VCaP (cell line): ENCODE measurements around the gene HSPG2.

Experiments
- H3K27ac ChIP-seq: fragments of 450-650 bp; 2 replicates; pipeline ENCODE4 v1.5.1; 2017
- CTCF ChIP-seq: fragments of 450-650 bp; conservative IDR thresholded peaks from 2 replicates; pipeline ENCODE4 v1.5.1; 2017; ENCODE audit warnings: mild to moderate bottlenecking, moderate library complexity

HSPG2 gene

GRCh38 chr1:21942464-21942863 is 5.4 kb upstream of the HSPG2 start:
- no peak for TF ChIP-seq CTCF
- H3K27ac ChIP-seq, result no peak overlapping the region

DNA sequence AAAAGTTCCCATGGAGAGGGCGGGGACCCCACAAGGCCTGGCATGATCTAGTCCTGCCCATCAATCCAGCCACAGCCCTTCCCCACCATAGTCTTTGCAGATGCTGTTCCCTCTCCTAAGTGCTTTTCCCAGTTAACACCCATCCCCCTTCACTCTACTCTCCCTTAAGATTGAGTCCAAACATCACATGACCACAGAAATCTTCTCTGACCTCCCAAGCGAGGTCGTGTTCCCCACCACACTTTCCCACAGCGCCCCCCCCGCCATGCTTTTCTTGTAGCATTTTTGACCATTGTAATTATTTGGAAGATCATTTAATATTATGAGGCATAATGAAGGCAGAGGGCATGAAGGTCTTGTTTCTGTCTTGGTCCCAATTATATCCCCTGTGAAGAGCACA is 4.3 kb upstream of the HSPG2 start:
- TF ChIP-seq CTCF, result no peak
- H3K27ac ChIP-seq, result no peak overlapping the region

DNA sequence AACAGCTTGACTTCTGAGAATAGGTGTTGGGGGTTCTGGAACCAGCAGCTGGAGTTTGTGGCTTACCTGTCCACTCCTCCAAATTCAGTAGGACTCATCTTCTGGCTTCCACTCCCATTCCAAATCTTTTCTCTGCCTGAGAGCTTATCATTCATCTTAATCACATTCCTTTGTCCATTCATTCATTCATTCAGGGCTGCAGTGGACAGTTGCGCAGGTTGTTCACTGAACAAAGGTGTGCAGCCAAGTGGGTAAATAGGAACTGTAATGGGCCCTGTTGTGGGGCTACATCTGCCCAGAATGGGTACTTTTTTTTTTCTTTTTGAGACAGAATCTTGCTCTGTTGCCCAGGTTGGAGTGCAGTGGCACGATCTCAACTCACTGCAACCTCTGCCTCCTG is 3.4 kb upstream of the HSPG2 start:
- H3K27ac ChIP-seq, result no peak overlapping the region
- no peak for TF ChIP-seq CTCF

GRCh38 chr1:21939650-21940374 is 2.7 kb upstream of the HSPG2 start:
- H3K27ac ChIP-seq, result no peak overlapping the region; the same call in 1 of the 2 replicates
- TF ChIP-seq CTCF, result peak; percentile 56

- no peak for TF ChIP-seq CTCF
- no peak overlapping the region; the same call in 1 of the 2 replicates for H3K27ac ChIP-seq
These were observed 1.8 kb upstream of the HSPG2 start for GRCh38 chr1:21938732-21939538.

DNA sequence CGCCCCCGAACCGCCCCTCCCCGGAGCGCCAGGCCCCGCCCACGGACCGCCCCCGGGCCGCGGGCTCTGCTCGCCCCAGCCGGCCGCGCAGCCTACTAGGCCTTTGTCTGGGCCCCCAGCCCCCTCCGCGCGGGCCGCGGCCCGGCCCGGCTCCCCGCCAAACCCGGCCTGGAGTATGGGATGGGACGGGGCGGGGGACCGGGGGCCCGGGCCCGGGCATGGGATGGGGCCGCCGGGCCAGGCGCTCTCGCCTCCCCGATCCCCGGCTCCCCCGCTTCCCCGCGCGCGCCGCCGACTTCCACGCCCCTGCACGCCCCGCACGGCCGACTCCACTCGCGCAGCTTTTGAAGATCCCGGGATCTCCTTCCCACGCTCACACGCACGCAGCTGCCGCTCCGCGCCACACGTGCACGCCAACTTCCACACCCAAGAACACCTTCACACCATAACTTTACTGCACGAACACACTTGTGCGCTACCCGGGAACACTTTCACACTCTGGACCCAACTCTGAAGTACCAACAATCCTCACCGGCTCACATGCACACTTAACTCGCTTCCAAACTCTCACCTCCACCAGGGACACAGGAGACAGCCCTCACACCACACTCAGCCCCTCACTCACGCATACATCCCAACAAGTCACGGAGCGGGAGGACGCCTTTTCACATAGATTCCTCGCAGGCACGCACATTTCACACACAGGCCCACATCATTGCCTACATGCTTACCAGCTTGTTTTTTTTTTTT is 437 bp upstream of the HSPG2 start:
- H3K27ac ChIP-seq, result peak overlapping the region; percentile 85
- TF ChIP-seq CTCF, result no peak
